ENCODE results near the gene DEPDC5. TPM values are rescaled to one million over a fixed set of nuclear protein-coding genes. Genes with fewer than 3 reads are reported as not detected.
A peak's percentile ranks its signal among the peaks of the same experiment; 100 is the strongest.

DEPDC5 gene
- total RNA-seq, 1 donor from 2014 or later, result 33.0 TPM

GRCh38 chr22:31881865-31882264 is 128.0 kb downstream of the DEPDC5 start:
- H3K36me3 Mint-ChIP-seq (ENCODE audit: insufficient read depth), result peaks cover 7% of the 10 kb centered on the region
- no peak for TF ChIP-seq CTCF (IDR thresholded peaks at IDR 0.05; ENCODE audit: unreplicated experiment)
- peak overlapping the region; percentile 88 for H3K27ac Mint-ChIP-seq
- no peaks in the 10 kb centered on the region for H3K27me3 Mint-ChIP-seq
- H3K9me3 Mint-ChIP-seq (ENCODE audit: low read depth), result no peaks in the 10 kb centered on the region
- H3K4me3 Mint-ChIP-seq (ENCODE audit: low read depth), result peak overlapping the region; percentile 14
- DNase-seq (ENCODE audit: low spot score, unreplicated experiment), result no peak
- peaks cover 13% of the 10 kb centered on the region for H3K4me1 Mint-ChIP-seq (ENCODE audit: low read depth)

GRCh38 chr22:31882971-31883370 is 129.2 kb downstream of the DEPDC5 start:
- H3K27ac Mint-ChIP-seq, result no peak overlapping the region
- H3K4me3 Mint-ChIP-seq (ENCODE audit: low read depth), result no peak overlapping the region
- H3K36me3 Mint-ChIP-seq (ENCODE audit: insufficient read depth), result peaks cover 7% of the 10 kb centered on the region
- no peak for TF ChIP-seq CTCF (IDR thresholded peaks at IDR 0.05; ENCODE audit: unreplicated experiment)
- H3K9me3 Mint-ChIP-seq (ENCODE audit: low read depth), result no peaks in the 10 kb centered on the region
- H3K27me3 Mint-ChIP-seq, result no peaks in the 10 kb centered on the region
- DNase-seq (ENCODE audit: low spot score, unreplicated experiment), result no peak
- H3K4me1 Mint-ChIP-seq (ENCODE audit: low read depth), result peaks cover 13% of the 10 kb centered on the region

GRCh38 chr22:31883989-31884388 is 130.2 kb downstream of the DEPDC5 start:
- no peaks in the 10 kb centered on the region for H3K9me3 Mint-ChIP-seq (ENCODE audit: low read depth)
- H3K4me1 Mint-ChIP-seq (ENCODE audit: low read depth), result peaks cover 13% of the 10 kb centered on the region
- no peak for TF ChIP-seq CTCF (IDR thresholded peaks at IDR 0.05; ENCODE audit: unreplicated experiment)
- no peaks in the 10 kb centered on the region for H3K27me3 Mint-ChIP-seq
- peak overlapping the region; percentile 17 for H3K27ac Mint-ChIP-seq
- DNase-seq (ENCODE audit: low spot score, unreplicated experiment), result no peak
- H3K36me3 Mint-ChIP-seq (ENCODE audit: insufficient read depth), result peaks cover 8% of the 10 kb centered on the region
- no peak overlapping the region for H3K4me3 Mint-ChIP-seq (ENCODE audit: low read depth)

- H3K4me3 Mint-ChIP-seq (ENCODE audit: low read depth), result no peak overlapping the region
- no peak for TF ChIP-seq CTCF (IDR thresholded peaks at IDR 0.05; ENCODE audit: unreplicated experiment)
- no peak for DNase-seq (ENCODE audit: low spot score, unreplicated experiment)
- no peaks in the 10 kb centered on the region for H3K27me3 Mint-ChIP-seq
- H3K36me3 Mint-ChIP-seq (ENCODE audit: insufficient read depth), result peaks cover 9% of the 10 kb centered on the region
- peak overlapping the region; percentile 5 for H3K27ac Mint-ChIP-seq
- no peaks in the 10 kb centered on the region for H3K9me3 Mint-ChIP-seq (ENCODE audit: low read depth)
- H3K4me1 Mint-ChIP-seq (ENCODE audit: low read depth), result peaks cover 5% of the 10 kb centered on the region
These were observed 137.7 kb downstream of the DEPDC5 start for GRCh38 chr22:31891366-31892079.

- Mint-ChIP-seq H3K9me3 (ENCODE audit: low read depth) (no peaks in the 10 kb centered on the region), H3K27ac (no peak overlapping the region), H3K27me3 (no peaks in the 10 kb centered on the region), H3K4me3 (ENCODE audit: low read depth) (no peak overlapping the region), H3K36me3 (ENCODE audit: insufficient read depth) (peaks cover 9% of the 10 kb centered on the region), H3K4me1 (ENCODE audit: low read depth) (peaks cover 5% of the 10 kb centered on the region)
- no peak for TF ChIP-seq CTCF (IDR thresholded peaks at IDR 0.05; ENCODE audit: unreplicated experiment)
- DNase-seq (ENCODE audit: low spot score, unreplicated experiment), result no peak
These were observed 138.2 kb downstream of the DEPDC5 start for GRCh38 chr22:31892080-31892433.
